NCI-H1694 treated with DMSO at 0.1 percent for 48 hours (cell line): ENCODE data around the gene KRT6B.
"Not testable (repeated sequence)": the region's sequence is repeated elsewhere in the genome, so short reads cannot be mapped to it uniquely, and the experiment has no call there.

Experiments used
- DNase-seq: peaks from one replicate; lab custom pipeline; 2025; lab: John Stamatoyannopoulos, UW

Gene KRT6B

GRCh38 chr12:52469853-52470252, 17.9 kb upstream of the KRT6B start:
- DNase-seq: no peak

GRCh38 chr12:52464897-52465296, 13.0 kb upstream of the KRT6B start:
- DNase-seq: no peak

GRCh38 chr12:52461693-52462092, 9.7 kb upstream of the KRT6B start:
- no peak for DNase-seq

- no peak for DNase-seq
Measured at GRCh38 chr12:52458861-52459260, 6.9 kb upstream of the KRT6B start.

GRCh38 chr12:52455821-52456220, 3.9 kb upstream of the KRT6B start:
- no peak for DNase-seq

- no peak for DNase-seq
Measured at GRCh38 chr12:52454411-52455201, 2.7 kb upstream of the KRT6B start.

GRCh38 chr12:52448228-52448627, 3.7 kb downstream of the KRT6B start:
- no peak for DNase-seq

GRCh38 chr12:52447196-52447595, 4.8 kb downstream of the KRT6B start:
- not testable (repeated sequence) for DNase-seq

- DNase-seq: no peak
Measured at GRCh38 chr12:52446367-52447045, 5.4 kb downstream of the KRT6B start.

- DNase-seq: no peak
Measured at GRCh38 chr12:52445876-52446275, 6.1 kb downstream of the KRT6B start.

GRCh38 chr12:52444647-52445595, 7.0 kb downstream of the KRT6B start:
- no peak for DNase-seq

- DNase-seq: no peak
Measured at GRCh38 chr12:52443966-52444365, 8.0 kb downstream of the KRT6B start.

- DNase-seq: no peak
Measured at GRCh38 chr12:52442600-52443061, 9.3 kb downstream of the KRT6B start.

- DNase-seq: no peak
Measured at GRCh38 chr12:52441320-52441911, 10.5 kb downstream of the KRT6B start.

GRCh38 chr12:52440821-52441319, 11.1 kb downstream of the KRT6B start:
- DNase-seq: no peak

- no peak for DNase-seq
Measured at GRCh38 chr12:52439845-52440244, 12.1 kb downstream of the KRT6B start.

- no peak for DNase-seq
Measured at GRCh38 chr12:52439420-52439819, 12.5 kb downstream of the KRT6B start.

- no peak for DNase-seq
Measured at GRCh38 chr12:52438305-52439301, 13.3 kb downstream of the KRT6B start.

GRCh38 chr12:52437508-52437907, 14.4 kb downstream of the KRT6B start:
- DNase-seq: no peak

- no peak for DNase-seq
Measured at GRCh38 chr12:52436828-52437474, 15.0 kb downstream of the KRT6B start.
